Breast epithelium (tissue), 4 donors: Measurements from ENCODE around the gene MYO9B. TPM values are rescaled to one million over a fixed set of nuclear protein-coding genes. Genes with fewer than 3 reads are reported as not detected.
"Not testable (repeated sequence)": the region's sequence is repeated elsewhere in the genome, so short reads cannot be mapped to it uniquely, and the experiment has no call there.

Experiments
- DNase-seq, 2 donors: peaks; one replicate each; pipeline ENCODE4 v3.0.0-alpha.2; 2019; ENCODE audit warnings: low spot score in 2 of 2
- H3K27ac ChIP-seq, 2 donors: fragments of 200-600 bp; sonication (generic) in 1 of 2; one replicate each; pipeline ENCODE4 v1.5.1; 2016 to 2019; ENCODE audit warnings: mild to moderate bottlenecking in 1 of 2
- H3K27me3 ChIP-seq, 2 donors: fragments of 200-600 bp; sonication (generic) in 1 of 2; one replicate each; pipeline versions ENCODE4 v1.5.1 to v1.6.0; 2017 to 2019; ENCODE audit warnings: control low read depth in 1 of 2, mild to moderate bottlenecking in 1 of 2
- H3K36me3 ChIP-seq: fragments of 200-600 bp; one replicate; pipeline ENCODE4 v1.5.1; 2019
- H3K4me1 ChIP-seq, 2 donors: fragments of 200-600 bp; sonication (generic); one replicate each; pipeline ENCODE4 v1.5.1; 2016 to 2019; ENCODE audit warnings: control low read depth in 1 of 2
- H3K4me3 ChIP-seq, 3 donors: fragments of 200-600 bp; sonication (generic); 1 replicate in 2 of 3; 2 replicates in 1 of 3; pipeline ENCODE4 v1.5.1; 2016 to 2019; ENCODE audit warnings: mild to moderate bottlenecking in 3 of 3, moderate library complexity in 2 of 3
- H3K9me3 ChIP-seq, 2 donors: fragments of 200-600 bp; sonication (generic) in 1 of 2; one replicate each; pipeline ENCODE4 v1.5.1; 2016 to 2019; ENCODE audit warnings: control low read depth in 1 of 2
- POLR2A ChIP-seq: fragments of 450-650 bp; IDR thresholded peaks from one replicate; pipeline ENCODE4 v1.6.1; 2016; ENCODE audit warnings: antibody characterized with exemption, mild to moderate bottlenecking, moderate library complexity
- POLR2AphosphoS5 ChIP-seq, 3 donors: sonication (generic); formaldehyde crosslinking; IDR thresholded peaks; one replicate each; pipeline ENCODE4 v1.6.1; 2017; ENCODE audit warnings: antibody characterized with exemption in 3 of 3
- intact Hi-C: fragments of 100-400 bp; cut with DNase I; formaldehyde crosslinking; loops from one replicate; pipeline ENCODE4 v1.15.1; 2023; ENCODE audit warnings: low total_unique reads
- total RNA-seq, 3 donors: library from RNA; depleted of rRNA; stranded (reverse); fragments of >200 nt; gene quantifications; one replicate each; pipeline ENCODE4 v1.1.0, GENCODE V29; 2016
- TF ChIP-seq, protein P1 (sequence below), 3 donors: fragments of 450-650 bp; IDR thresholded peaks; one replicate each; pipeline ENCODE4 v1.5.1; 2016 to 2017; ENCODE audit warnings: antibody characterized with exemption in 3 of 3, mild to moderate bottlenecking in 3 of 3, moderate library complexity in 3 of 3

The MYO9B gene
- total RNA-seq, 3 donors from 2014 or later: 76.0 to 79.5 (median 77.4) TPM

- intact Hi-C loops: no loop called here
- Histone ChIP-seq H3K27me3 (no peaks in the 10 kb centered on the region), H3K4me1 (no peaks in the 10 kb centered on the region), H3K4me3 (no peak overlapping the region), H3K36me3 (peaks cover 7% of the 10 kb centered on the region), H3K9me3 (no peaks in the 10 kb centered on the region), H3K27ac (no peak overlapping the region)
- DNase-seq: no peak
- no peak for TF ChIP-seq POLR2AphosphoS5 (IDR thresholded peaks at IDR 0.05)
- TF ChIP-seq, protein P1, sequence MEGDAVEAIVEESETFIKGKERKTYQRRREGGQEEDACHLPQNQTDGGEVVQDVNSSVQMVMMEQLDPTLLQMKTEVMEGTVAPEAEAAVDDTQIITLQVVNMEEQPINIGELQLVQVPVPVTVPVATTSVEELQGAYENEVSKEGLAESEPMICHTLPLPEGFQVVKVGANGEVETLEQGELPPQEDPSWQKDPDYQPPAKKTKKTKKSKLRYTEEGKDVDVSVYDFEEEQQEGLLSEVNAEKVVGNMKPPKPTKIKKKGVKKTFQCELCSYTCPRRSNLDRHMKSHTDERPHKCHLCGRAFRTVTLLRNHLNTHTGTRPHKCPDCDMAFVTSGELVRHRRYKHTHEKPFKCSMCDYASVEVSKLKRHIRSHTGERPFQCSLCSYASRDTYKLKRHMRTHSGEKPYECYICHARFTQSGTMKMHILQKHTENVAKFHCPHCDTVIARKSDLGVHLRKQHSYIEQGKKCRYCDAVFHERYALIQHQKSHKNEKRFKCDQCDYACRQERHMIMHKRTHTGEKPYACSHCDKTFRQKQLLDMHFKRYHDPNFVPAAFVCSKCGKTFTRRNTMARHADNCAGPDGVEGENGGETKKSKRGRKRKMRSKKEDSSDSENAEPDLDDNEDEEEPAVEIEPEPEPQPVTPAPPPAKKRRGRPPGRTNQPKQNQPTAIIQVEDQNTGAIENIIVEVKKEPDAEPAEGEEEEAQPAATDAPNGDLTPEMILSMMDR (IDR thresholded peaks at IDR 0.05): no peak
- no peak for TF ChIP-seq POLR2A
These were observed 83.0 kb downstream of the MYO9B start for GRCh38 chr19:17158584-17158983.

- DNase-seq: no peak
- Histone ChIP-seq H3K27me3 (no peaks in the 10 kb centered on the region), H3K4me1 (no peaks in the 10 kb centered on the region), H3K4me3 (no peak overlapping the region), H3K9me3 (no peaks in the 10 kb centered on the region), H3K27ac (no peak overlapping the region), H3K36me3 (peaks cover 7% of the 10 kb centered on the region)
- TF ChIP-seq POLR2A: no peak
- TF ChIP-seq POLR2AphosphoS5 (IDR thresholded peaks at IDR 0.05): no peak
- TF ChIP-seq, protein P1 (IDR thresholded peaks at IDR 0.05): no peak
- intact Hi-C loops: no loop called here
These were observed 84.2 kb downstream of the MYO9B start for GRCh38 chr19:17159466-17160393.

DNA sequence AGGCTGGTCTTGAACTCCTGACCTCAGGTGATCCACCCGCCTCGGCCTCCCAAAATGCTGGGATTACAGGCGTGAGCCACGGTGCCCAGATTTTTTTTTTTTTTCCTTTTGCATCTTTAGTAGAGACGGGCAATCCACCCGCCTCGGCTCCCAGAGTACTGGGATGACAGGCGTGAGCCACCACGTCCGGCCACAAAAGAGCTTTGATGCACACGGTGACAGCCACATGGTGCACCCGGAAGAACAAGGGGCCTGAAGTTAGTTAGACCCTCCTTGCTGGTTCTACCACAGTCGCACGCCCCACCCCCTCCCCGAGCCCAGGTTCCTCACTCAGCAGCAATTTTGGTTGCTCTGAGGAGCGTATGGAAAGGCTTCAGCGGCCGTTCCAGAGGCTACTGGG lies 85.3 kb downstream of the MYO9B start:
- TF ChIP-seq POLR2A (no peak), POLR2AphosphoS5 (IDR thresholded peaks at IDR 0.05) (no peak)
- TF ChIP-seq, protein P1 (IDR thresholded peaks at IDR 0.05): no peak
- peaks cover 7% of the 10 kb centered on the region for H3K36me3 ChIP-seq
- no peak overlapping the region for H3K27ac ChIP-seq
- DNase-seq: no peak
- intact Hi-C loops: no loop called here
- no peaks in the 10 kb centered on the region for H3K27me3 ChIP-seq
- no peaks in the 10 kb centered on the region for H3K4me1 ChIP-seq
- no peaks in the 10 kb centered on the region for H3K9me3 ChIP-seq
- H3K4me3 ChIP-seq: no peak overlapping the region

DNA sequence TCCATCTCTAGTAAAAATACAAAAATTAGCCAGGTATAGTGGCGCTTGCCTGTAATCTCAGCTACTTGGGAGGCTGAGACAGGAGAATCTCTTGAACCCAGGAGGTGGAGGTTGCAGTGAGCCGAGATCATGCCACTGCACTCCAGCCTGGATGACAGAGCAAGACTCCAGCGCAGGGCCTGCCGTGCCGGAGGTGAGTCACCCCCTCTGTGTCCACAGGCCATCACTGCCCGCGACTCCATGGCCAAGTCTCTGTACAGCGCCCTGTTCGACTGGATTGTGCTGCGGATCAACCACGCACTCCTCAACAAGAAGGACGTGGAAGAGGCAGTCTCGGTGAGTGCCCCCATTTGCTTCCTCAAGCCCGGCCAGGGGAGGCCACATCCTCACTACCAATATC lies 86.6 kb downstream of the MYO9B start:
- H3K4me3 ChIP-seq, H3K9me3 ChIP-seq, H3K36me3 ChIP-seq, H3K27me3 ChIP-seq, intact Hi-C loops, H3K27ac ChIP-seq, H3K4me1 ChIP-seq, DNase-seq: not testable (repeated sequence)

DNA sequence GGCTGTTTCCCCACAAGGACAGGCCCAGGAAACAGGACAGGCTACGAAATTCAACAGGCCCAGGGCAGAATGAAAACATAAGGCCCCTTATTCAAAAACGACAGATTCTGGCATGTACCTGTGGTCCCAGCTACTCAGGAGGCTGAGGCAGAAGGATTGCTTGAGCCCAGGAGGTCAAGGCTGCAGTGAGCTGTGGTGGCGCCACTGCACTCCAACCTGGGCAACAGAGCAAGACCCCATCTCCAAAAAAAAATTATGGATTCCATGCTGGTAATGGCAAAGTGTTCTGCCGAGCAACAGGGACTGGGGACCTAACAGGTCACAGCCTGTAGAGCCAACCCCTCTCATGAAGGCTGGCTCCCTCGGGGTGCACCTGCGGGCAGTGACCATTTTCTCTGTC lies 87.0 kb downstream of the MYO9B start:
- no peak for TF ChIP-seq POLR2A
- TF ChIP-seq, protein P1 (IDR thresholded peaks at IDR 0.05): no peak
- TF ChIP-seq POLR2AphosphoS5 (IDR thresholded peaks at IDR 0.05): no peak
- H3K4me1 ChIP-seq: no peaks in the 10 kb centered on the region
- no peaks in the 10 kb centered on the region for H3K27me3 ChIP-seq
- no peak overlapping the region for H3K4me3 ChIP-seq
- DNase-seq: no peak
- no peaks in the 10 kb centered on the region for H3K9me3 ChIP-seq
- peaks cover 7% of the 10 kb centered on the region for H3K36me3 ChIP-seq
- H3K27ac ChIP-seq: no peak overlapping the region
- intact Hi-C loops: no loop called here
